Liver (tissue), 9 donors: ENCODE data around the gene GHDC. TPM values are rescaled to one million over a fixed set of nuclear protein-coding genes. Genes with fewer than 3 reads are reported as not detected.

Experiments
- DNase-seq: peaks from one replicate; pipeline ENCODE4 v3.0.0-alpha.2; 2017; ENCODE audit warnings: low spot score
- H3K27ac ChIP-seq, 2 donors: one replicate each; pipeline ENCODE4 v1.7.0; 2013; ENCODE audit warnings: inconsistent platforms in 2 of 2, low read length in 2 of 2, control low read depth in 1 of 2, low read depth in 1 of 2, mild to moderate bottlenecking in 1 of 2
- H3K27me3 ChIP-seq, 4 donors: one replicate each; pipeline versions ENCODE4 v1.6.1 to v1.7.0; 2013; ENCODE audit warnings: low read length in 3 of 4, inconsistent platforms in 1 of 4, mild to moderate bottlenecking in 1 of 4, moderate library complexity in 1 of 4; ENCODE audit not compliant: control insufficient read depth in 4 of 4, insufficient read depth in 4 of 4
- H3K36me3 ChIP-seq, 4 donors: one replicate each; pipeline versions ENCODE4 v1.6.1 to v1.7.0; 2013; ENCODE audit warnings: low read length in 3 of 4, mild to moderate bottlenecking in 3 of 4, low read depth in 1 of 4, moderate library complexity in 1 of 4; ENCODE audit not compliant: control insufficient read depth in 4 of 4, insufficient read depth in 3 of 4
- H3K4me1 ChIP-seq, 4 donors: one replicate each; pipeline versions ENCODE4 v1.6.1 to v1.7.0; 2013; ENCODE audit warnings: low read length in 3 of 4, mild to moderate bottlenecking in 3 of 4, moderate library complexity in 1 of 4; ENCODE audit not compliant: control insufficient read depth in 4 of 4, insufficient read depth in 4 of 4
- H3K4me3 ChIP-seq, 3 donors: one replicate each; pipeline versions ENCODE4 v1.6.1 to v1.7.0; 2013; ENCODE audit warnings: low read length in 3 of 3, control low read depth in 1 of 3, low read depth in 1 of 3, mild to moderate bottlenecking in 1 of 3
- H3K9ac ChIP-seq, 2 donors: one replicate each; pipeline ENCODE4 v1.7.0; 2013; ENCODE audit warnings: low read length in 2 of 2, mild to moderate bottlenecking in 2 of 2, moderate library complexity in 2 of 2, control low read depth in 1 of 2, low read depth in 1 of 2
- H3K9me3 ChIP-seq, 4 donors: one replicate each; pipeline versions ENCODE4 v1.6.1 to v1.7.0; 2013; ENCODE audit warnings: low read length in 3 of 4; ENCODE audit not compliant: control insufficient read depth in 4 of 4
- EGR1 ChIP-seq, 2 donors: IDR thresholded peaks; 2 replicates each; pipeline ENCODE4 v1.6.1; 2016 to 2018; ENCODE audit warnings: antibody characterized with exemption in 2 of 2, low read depth in 2 of 2
- FOXA1 ChIP-seq: IDR thresholded peaks from 2 replicates; pipeline ENCODE4 v1.6.1; 2016; ENCODE audit warnings: antibody characterized with exemption
- FOXA2 ChIP-seq: IDR thresholded peaks from 2 replicates; pipeline ENCODE4 v1.6.1; 2016; ENCODE audit warnings: antibody characterized with exemption
- GABPA ChIP-seq, 2 donors: IDR thresholded peaks in 1 of 2; conservative IDR thresholded peaks in 1 of 2; 2 replicates each; pipeline ENCODE4 v1.6.1; 2016; ENCODE audit warnings: antibody characterized with exemption in 2 of 2, mild to moderate bottlenecking in 1 of 2, moderate library complexity in 1 of 2
- HNF4A ChIP-seq, 2 donors: conservative IDR thresholded peaks; 2 replicates each; pipeline ENCODE4 v1.6.1; 2016; ENCODE audit warnings: antibody characterized with exemption in 2 of 2, mild to moderate bottlenecking in 2 of 2
- HNF4G ChIP-seq: IDR thresholded peaks from 2 replicates; pipeline ENCODE4 v1.6.1; 2016; ENCODE audit warnings: antibody characterized with exemption
- NR2F2 ChIP-seq: IDR thresholded peaks from 2 replicates; pipeline ENCODE4 v1.6.1; 2016; ENCODE audit warnings: antibody characterized with exemption
- RAD21 ChIP-seq, 2 donors: IDR thresholded peaks; 2 replicates each; pipeline ENCODE4 v1.6.1; 2016; ENCODE audit warnings: antibody characterized with exemption in 2 of 2, mild to moderate bottlenecking in 2 of 2
- REST ChIP-seq: IDR thresholded peaks from 2 replicates; pipeline ENCODE4 v1.6.1; 2016; ENCODE audit warnings: antibody characterized with exemption, mild to moderate bottlenecking
- RXRA ChIP-seq, 2 donors: IDR thresholded peaks; 2 replicates each; pipeline ENCODE4 v1.6.1; 2017 to 2018; ENCODE audit warnings: antibody characterized with exemption in 2 of 2, mild to moderate bottlenecking in 1 of 2
- SP1 ChIP-seq: IDR thresholded peaks from 2 replicates; pipeline ENCODE4 v1.6.1; 2018; ENCODE audit warnings: antibody characterized with exemption, mild to moderate bottlenecking
- TAF1 ChIP-seq: conservative IDR thresholded peaks from 2 replicates; pipeline ENCODE4 v1.6.1; 2016; ENCODE audit warnings: antibody characterized with exemption, mild to moderate bottlenecking
- YY1 ChIP-seq: IDR thresholded peaks from 2 replicates; pipeline ENCODE4 v1.6.1; 2016; ENCODE audit warnings: antibody characterized with exemption, mild to moderate bottlenecking
- WGBS: extraction: QIAGEN DNeasy Blood & Tissue Kit; methylation state at CpG from one replicate; pipeline ENCODE4 v1.1.7; 2013; 5-methylcytosine and 5-hydroxymethylcytosine counted together
- polyA plus RNA-seq, 2 donors: library from polyadenylated mRNA; stranded (reverse) in 1 of 2; unstranded in 1 of 2; fragments of 200-250 nt in 1 of 2; fragments of >200 nt in 1 of 2; fragmentation: Nextera tagmentation in 1 of 2; extraction: Ambion mirVana in 1 of 2; gene quantifications; one replicate each; pipeline versions ENCODE4 v1.2.1 to v1.2.3, GENCODE V29; 2013 to 2015
- total RNA-seq, 2 donors: library from RNA; depleted of rRNA; stranded (reverse); fragments of >200 nt; gene quantifications; one replicate each; pipeline ENCODE4 v1.2.3, GENCODE V29; 2014
- TF ChIP-seq, protein P1 (sequence below): IDR thresholded peaks from 2 replicates; pipeline ENCODE4 v1.6.1; 2016; ENCODE audit warnings: antibody characterized with exemption
- TF ChIP-seq, protein P2 (sequence below): fragments of 150-350 bp; IDR thresholded peaks from 2 replicates; pipeline ENCODE4 v1.5.1; 2017; ENCODE audit warnings: improper control_type of control experiment, low read depth, low read length; ENCODE audit not compliant: missing input control
- TF ChIP-seq, protein P3 (sequence below): IDR thresholded peaks from 2 replicates; pipeline ENCODE4 v1.6.1; 2016; ENCODE audit warnings: antibody characterized with exemption
- TF ChIP-seq, protein P4 (sequence below): IDR thresholded peaks from 2 replicates; pipeline ENCODE4 v1.6.1; 2016; ENCODE audit warnings: antibody characterized with exemption
- donor health status: healthy.
- donor health status: healthy.
- donor health status: healthy.
- donor health status: healthy.
- donor health status: healthy.

Gene GHDC
- total and polyA plus RNA-seq, 4 donors: 10.0 to 17.6 (median 12.3) TPM

GRCh38 chr17:42198897-42199296, 4.6 kb upstream of the GHDC start:
- Histone ChIP-seq H3K36me3 (peaks cover 0 to 11% (median 1%) of the 10 kb centered on the region in 4 donors), H3K9ac (no peak overlapping the region), H3K9me3 (no peaks in the 10 kb centered on the region), H3K4me3 (no peak overlapping the region), H3K27ac (no peak overlapping the region), H3K27me3 (no peaks in the 10 kb centered on the region), H3K4me1 (peaks cover 10 to 16% (median 13%) of the 10 kb centered on the region in 4 donors)
- no peak for TF ChIP-seq FOXA1
- TF ChIP-seq, protein P1, sequence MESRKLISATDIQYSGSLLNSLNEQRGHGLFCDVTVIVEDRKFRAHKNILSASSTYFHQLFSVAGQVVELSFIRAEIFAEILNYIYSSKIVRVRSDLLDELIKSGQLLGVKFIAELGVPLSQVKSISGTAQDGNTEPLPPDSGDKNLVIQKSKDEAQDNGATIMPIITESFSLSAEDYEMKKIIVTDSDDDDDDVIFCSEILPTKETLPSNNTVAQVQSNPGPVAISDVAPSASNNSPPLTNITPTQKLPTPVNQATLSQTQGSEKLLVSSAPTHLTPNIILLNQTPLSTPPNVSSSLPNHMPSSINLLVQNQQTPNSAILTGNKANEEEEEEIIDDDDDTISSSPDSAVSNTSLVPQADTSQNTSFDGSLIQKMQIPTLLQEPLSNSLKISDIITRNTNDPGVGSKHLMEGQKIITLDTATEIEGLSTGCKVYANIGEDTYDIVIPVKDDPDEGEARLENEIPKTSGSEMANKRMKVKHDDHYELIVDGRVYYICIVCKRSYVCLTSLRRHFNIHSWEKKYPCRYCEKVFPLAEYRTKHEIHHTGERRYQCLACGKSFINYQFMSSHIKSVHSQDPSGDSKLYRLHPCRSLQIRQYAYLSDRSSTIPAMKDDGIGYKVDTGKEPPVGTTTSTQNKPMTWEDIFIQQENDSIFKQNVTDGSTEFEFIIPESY: no peak
- no peak for TF ChIP-seq YY1
- TF ChIP-seq, protein P2, sequence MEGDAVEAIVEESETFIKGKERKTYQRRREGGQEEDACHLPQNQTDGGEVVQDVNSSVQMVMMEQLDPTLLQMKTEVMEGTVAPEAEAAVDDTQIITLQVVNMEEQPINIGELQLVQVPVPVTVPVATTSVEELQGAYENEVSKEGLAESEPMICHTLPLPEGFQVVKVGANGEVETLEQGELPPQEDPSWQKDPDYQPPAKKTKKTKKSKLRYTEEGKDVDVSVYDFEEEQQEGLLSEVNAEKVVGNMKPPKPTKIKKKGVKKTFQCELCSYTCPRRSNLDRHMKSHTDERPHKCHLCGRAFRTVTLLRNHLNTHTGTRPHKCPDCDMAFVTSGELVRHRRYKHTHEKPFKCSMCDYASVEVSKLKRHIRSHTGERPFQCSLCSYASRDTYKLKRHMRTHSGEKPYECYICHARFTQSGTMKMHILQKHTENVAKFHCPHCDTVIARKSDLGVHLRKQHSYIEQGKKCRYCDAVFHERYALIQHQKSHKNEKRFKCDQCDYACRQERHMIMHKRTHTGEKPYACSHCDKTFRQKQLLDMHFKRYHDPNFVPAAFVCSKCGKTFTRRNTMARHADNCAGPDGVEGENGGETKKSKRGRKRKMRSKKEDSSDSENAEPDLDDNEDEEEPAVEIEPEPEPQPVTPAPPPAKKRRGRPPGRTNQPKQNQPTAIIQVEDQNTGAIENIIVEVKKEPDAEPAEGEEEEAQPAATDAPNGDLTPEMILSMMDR: no peak
- TF ChIP-seq HNF4G: no peak
- TF ChIP-seq FOXA2: no peak
- TF ChIP-seq RXRA (IDR thresholded peaks at IDR 0.05): no peak
- no peak for TF ChIP-seq REST
- no peak for TF ChIP-seq GABPA (IDR thresholded peaks at IDR 0.05 in 1 of 2, conservative IDR thresholded peaks at IDR 0.05 in 1 of 2)
- TF ChIP-seq SP1: no peak
- TF ChIP-seq NR2F2: no peak
- no peak for TF ChIP-seq HNF4A (conservative IDR thresholded peaks at IDR 0.05)
- TF ChIP-seq, protein P3, sequence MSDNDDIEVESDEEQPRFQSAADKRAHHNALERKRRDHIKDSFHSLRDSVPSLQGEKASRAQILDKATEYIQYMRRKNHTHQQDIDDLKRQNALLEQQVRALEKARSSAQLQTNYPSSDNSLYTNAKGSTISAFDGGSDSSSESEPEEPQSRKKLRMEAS: no peak
- no peak for TF ChIP-seq RAD21 (IDR thresholded peaks at IDR 0.05)
- no peak for TF ChIP-seq TAF1
- TF ChIP-seq, protein P4, sequence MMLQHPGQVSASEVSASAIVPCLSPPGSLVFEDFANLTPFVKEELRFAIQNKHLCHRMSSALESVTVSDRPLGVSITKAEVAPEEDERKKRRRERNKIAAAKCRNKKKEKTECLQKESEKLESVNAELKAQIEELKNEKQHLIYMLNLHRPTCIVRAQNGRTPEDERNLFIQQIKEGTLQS: no peak
- no peak for TF ChIP-seq EGR1 (IDR thresholded peaks at IDR 0.05; ENCODE audit: low read depth in 2 of 2)
- WGBS: 93% methylated on average over 4 of the region's 4 CpGs
- no peak for DNase-seq
